Measurements from ENCODE around the gene COL24A1. TPM values are rescaled to one million over a fixed set of nuclear protein-coding genes. Genes with fewer than 3 reads are reported as not detected.

The COL24A1 gene
- total RNA-seq, 1 experiment from 2014 or later = 0.35 TPM

- Histone ChIP-seq H3K23ac (ENCODE audit: insufficient read length, low read depth, low read length) (no peak overlapping the region), H2BK15ac (ENCODE audit: low read depth, low read length) (no peak overlapping the region), H3K27ac (ENCODE audit: insufficient read length, low read depth, low read length) (no peak overlapping the region), H3K79me2 (ENCODE audit: insufficient read depth, low read length) (no peaks in the 10 kb centered on the region), H2AFZ (ENCODE audit: low read length) (no peak overlapping the region), H2AK5ac (ENCODE audit: insufficient read length, low read length) (no peak overlapping the region), H4K91ac (ENCODE audit: insufficient read length, low read depth, low read length) (no peak overlapping the region), H3T11ph (ENCODE audit: low read length) (no peak overlapping the region), H2BK120ac (ENCODE audit: low read depth, low read length, poor library complexity, severe bottlenecking) (no peak overlapping the region), H3K14ac (ENCODE audit: insufficient read depth, low read length) (no peak overlapping the region), H4K5ac (ENCODE audit: insufficient read length, low read depth, low read length) (no peak overlapping the region), H2BK12ac (ENCODE audit: insufficient read length, low read depth, low read length) (no peak overlapping the region), H3K23me2 (ENCODE audit: insufficient read length, low read depth, low read length, poor library complexity, severe bottlenecking) (no peaks in the 10 kb centered on the region), H3K18ac (ENCODE audit: insufficient read length, low read depth, low read length) (no peak overlapping the region), H3K56ac (ENCODE audit: insufficient read length, low read depth, low read length) (no peak overlapping the region), H3K4ac (ENCODE audit: low read depth, low read length) (no peak overlapping the region), H4K8ac (replicated peaks; ENCODE audit: insufficient read length, low read depth, low read length) (no peak overlapping the region), H2BK5ac (ENCODE audit: insufficient read length, low read length) (no peak overlapping the region), H3K9me3 (ENCODE audit: control insufficient read depth, low read depth, low read length) (no peaks in the 10 kb centered on the region), H2BK20ac (ENCODE audit: low read depth, low read length, poor library complexity, severe bottlenecking) (no peak overlapping the region), H3K4me1 (ENCODE audit: insufficient read depth, low read length) (no peaks in the 10 kb centered on the region), H3K27me3 (ENCODE audit: insufficient read depth, low read length) (no peaks in the 10 kb centered on the region), H3K9ac (ENCODE audit: extremely low read depth, insufficient read length, low read length) (no peak overlapping the region), H3K79me1 (ENCODE audit: insufficient read depth, low read depth, low read length, poor library complexity, severe bottlenecking) (no peaks in the 10 kb centered on the region), H4K20me1 (ENCODE audit: control insufficient read depth, insufficient read depth, insufficient read length) (no peaks in the 10 kb centered on the region), H3K4me2 (ENCODE audit: insufficient read depth, insufficient read length, low read length) (no peak overlapping the region)
- Mint-ChIP-seq H3K4me1 (no peaks in the 10 kb centered on the region), H3K36me3 (ENCODE audit: insufficient read depth in 1 of 3, low read depth in 3 of 3) (no peaks in the 10 kb centered on the region), H3K9me3 (no peaks in the 10 kb centered on the region), H3K4me3 (no peak overlapping the region), H3K27me3 (ENCODE audit: low read depth) (peaks cover 6% of the 10 kb centered on the region), H3K27ac (no peak overlapping the region)
- WGBS (ENCODE audit: extremely low coverage, insufficient read length, low lambda C conversion rate) = no CpG with 5 or more reads among the region's 2 CpGs
- no peak for DNase-seq
- TF ChIP-seq, protein P1, sequence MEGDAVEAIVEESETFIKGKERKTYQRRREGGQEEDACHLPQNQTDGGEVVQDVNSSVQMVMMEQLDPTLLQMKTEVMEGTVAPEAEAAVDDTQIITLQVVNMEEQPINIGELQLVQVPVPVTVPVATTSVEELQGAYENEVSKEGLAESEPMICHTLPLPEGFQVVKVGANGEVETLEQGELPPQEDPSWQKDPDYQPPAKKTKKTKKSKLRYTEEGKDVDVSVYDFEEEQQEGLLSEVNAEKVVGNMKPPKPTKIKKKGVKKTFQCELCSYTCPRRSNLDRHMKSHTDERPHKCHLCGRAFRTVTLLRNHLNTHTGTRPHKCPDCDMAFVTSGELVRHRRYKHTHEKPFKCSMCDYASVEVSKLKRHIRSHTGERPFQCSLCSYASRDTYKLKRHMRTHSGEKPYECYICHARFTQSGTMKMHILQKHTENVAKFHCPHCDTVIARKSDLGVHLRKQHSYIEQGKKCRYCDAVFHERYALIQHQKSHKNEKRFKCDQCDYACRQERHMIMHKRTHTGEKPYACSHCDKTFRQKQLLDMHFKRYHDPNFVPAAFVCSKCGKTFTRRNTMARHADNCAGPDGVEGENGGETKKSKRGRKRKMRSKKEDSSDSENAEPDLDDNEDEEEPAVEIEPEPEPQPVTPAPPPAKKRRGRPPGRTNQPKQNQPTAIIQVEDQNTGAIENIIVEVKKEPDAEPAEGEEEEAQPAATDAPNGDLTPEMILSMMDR (conservative IDR thresholded peaks at IDR 0.05) = 0 out of 3 replicates have a peak, but pooled peaks have one; percentile 29
Observed at GRCh38 chr1:86146566-86146965, 10.0 kb downstream of the COL24A1 start.
